Prostate gland (tissue), 2 donors: ENCODE measurements around the gene CRB1.

Experiments used
- CTCF ChIP-seq, 4 experiments: fragments of 200-600 bp in 2 of 4; fragments of 450-650 bp in 2 of 4; sonication (generic) in 2 of 4; IDR thresholded peaks; 1 replicate in 3 of 4; 2 replicates in 1 of 4; pipeline ENCODE4 v1.5.1; 2016 to 2019; ENCODE audit warnings: antibody characterized with exemption in 4 of 4, mild to moderate bottlenecking in 2 of 4, moderate library complexity in 2 of 4
- POLR2A ChIP-seq: fragments of 450-650 bp; IDR thresholded peaks from one replicate; pipeline ENCODE4 v1.6.1; 2016; ENCODE audit warnings: antibody characterized with exemption, mild to moderate bottlenecking
- POLR2AphosphoS5 ChIP-seq: sonication (generic); formaldehyde crosslinking; IDR thresholded peaks from one replicate; pipeline ENCODE4 v1.6.1; 2017; ENCODE audit warnings: antibody characterized with exemption

- no peak for TF ChIP-seq CTCF (IDR thresholded peaks at IDR 0.05)
- no peak for TF ChIP-seq POLR2A
- no peak for TF ChIP-seq POLR2AphosphoS5
Measured at GRCh38 chr1:197333041-197333440, 65.0 kb downstream of the CRB1 start.
